Right kidney (tissue), 1 donor: ENCODE data around the gene DYNC1H1.
A peak's percentile ranks its signal among the peaks of the same experiment; 100 is the strongest.
"Not testable (repeated sequence)": the region's sequence is repeated elsewhere in the genome, so short reads cannot be mapped to it uniquely, and the experiment has no call there.

Experiments used
- DNase-seq: peaks from one replicate; pipeline ENCODE4 v3.0.0-alpha.2; 2016

Gene DYNC1H1

DNA sequence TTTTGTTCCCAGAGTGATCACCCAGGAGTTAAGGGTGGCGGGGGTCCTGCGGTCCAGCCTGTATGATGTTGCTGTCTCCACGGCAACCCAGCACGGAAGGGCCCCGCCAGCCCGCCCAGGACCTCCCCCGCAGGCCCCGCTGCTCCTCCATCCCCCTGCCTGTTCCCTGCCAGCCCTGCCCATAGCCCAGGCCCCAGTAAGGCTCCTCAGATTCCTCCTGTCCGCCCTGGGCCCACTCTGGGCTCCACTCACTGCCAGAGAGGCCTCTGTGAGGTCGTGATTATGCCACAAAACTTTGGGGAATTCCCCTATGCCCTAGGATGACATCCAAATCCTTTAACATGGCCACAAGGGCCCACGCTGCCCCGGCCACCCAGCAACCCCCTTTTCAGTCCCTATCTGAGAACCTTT is 101.7 kb downstream of the DYNC1H1 start:
- no peak for DNase-seq

DNA sequence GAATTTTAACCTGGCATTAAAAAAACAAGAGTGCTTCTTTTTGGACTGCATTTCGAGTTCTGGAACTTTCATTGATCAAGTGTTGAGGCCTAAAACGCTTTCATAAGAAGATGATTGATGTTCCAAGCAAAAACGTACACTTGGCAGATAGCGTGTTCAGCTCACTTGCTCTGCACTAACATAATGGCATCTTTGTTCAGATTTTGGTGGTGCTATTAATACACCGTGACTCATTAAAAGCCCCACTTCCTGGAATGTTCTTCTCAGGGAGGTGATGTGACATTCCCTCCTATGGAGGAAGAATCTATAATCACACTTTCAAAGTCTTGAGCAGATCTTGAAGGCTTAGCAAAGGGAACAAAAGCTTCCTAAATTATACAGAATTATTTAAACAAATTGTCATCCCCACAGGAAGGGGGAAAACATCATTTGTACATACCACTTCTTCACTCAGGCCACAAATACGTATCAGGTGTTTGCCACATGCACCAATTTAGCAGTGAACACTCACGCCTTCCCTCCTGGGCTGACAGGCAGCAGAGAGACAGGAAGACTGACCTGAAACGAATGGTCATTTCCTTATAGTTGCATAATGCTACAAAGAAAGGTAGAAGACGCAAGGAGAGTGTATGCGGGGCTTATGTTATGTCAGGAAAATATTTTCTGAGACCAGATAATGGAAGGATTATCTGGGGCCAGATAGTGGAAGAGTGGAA is 107.1 kb downstream of the DYNC1H1 start:
- no peak for DNase-seq

DNA sequence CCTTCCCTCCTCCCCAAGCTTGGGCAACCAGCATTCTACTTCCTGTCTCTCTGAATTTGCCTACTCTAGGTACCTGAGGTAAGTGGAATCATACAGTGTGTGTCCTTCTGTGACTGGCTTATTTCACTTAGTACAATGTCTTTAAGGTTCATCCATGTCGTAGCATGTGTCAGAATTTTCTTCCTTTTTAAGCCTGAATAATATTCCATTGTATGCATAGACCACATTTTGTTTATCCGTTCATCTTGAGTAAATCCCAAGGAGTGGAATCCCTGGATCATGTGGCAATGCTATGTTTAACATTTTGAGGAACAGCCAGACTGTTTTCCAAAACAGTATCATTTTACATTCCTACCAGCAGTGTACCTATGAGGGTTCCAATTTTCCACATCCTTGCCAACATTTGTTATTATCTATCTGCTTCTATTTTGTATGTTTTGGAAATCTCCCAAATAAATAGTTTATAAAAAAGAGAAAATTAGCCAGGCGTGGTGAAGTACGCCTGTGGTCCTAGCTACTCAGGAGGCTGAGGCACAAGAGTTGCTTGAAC is 110.1 kb downstream of the DYNC1H1 start:
- DNase-seq: no peak

- DNase-seq: no peak
Measured at GRCh38 chr14:102075155-102075554, 110.8 kb downstream of the DYNC1H1 start.

- DNase-seq: no peak
Measured at GRCh38 chr14:102077382-102077709, 113.0 kb downstream of the DYNC1H1 start.

DNA sequence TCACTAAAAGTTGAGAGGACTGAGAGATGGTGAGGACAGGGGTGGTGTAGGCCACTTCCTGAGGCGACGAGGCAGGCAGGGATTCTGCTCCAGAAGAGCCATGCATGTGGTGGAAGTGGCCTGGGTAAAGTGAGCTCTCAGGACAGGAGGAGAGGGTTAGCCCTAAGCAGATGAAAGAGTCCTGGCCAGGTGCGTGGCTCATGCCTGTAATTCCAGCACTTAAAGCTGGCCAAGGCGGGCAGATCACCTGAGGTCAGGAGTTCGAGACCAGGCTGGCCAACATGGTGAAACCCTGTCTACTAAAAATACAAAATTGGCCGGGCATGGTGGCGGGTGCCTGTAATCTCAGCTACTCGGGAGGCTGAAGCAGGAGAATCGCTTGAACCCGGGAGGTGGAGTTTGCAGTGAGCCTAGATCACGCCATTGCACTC is 114.0 kb downstream of the DYNC1H1 start:
- DNase-seq: not testable (repeated sequence)

GRCh38 chr14:102078831-102079699 is 114.7 kb downstream of the DYNC1H1 start:
- no peak for DNase-seq

DNA sequence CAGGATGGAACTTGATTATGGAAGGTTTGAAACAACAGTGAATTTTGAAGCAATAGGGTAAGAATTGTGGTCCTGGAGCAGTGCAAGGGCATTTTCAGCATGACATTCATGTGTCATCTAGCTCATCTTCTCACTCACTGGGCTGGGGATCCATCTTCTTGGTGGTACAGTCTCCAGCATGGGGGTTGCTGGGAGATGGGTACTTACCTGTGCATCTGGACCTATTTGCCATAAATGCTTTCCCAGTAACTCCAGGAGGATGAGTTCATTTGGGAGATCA is 115.3 kb downstream of the DYNC1H1 start:
- DNase-seq: no peak

- no peak for DNase-seq
Measured at GRCh38 chr14:102080183-102081080, 116.1 kb downstream of the DYNC1H1 start.

DNA sequence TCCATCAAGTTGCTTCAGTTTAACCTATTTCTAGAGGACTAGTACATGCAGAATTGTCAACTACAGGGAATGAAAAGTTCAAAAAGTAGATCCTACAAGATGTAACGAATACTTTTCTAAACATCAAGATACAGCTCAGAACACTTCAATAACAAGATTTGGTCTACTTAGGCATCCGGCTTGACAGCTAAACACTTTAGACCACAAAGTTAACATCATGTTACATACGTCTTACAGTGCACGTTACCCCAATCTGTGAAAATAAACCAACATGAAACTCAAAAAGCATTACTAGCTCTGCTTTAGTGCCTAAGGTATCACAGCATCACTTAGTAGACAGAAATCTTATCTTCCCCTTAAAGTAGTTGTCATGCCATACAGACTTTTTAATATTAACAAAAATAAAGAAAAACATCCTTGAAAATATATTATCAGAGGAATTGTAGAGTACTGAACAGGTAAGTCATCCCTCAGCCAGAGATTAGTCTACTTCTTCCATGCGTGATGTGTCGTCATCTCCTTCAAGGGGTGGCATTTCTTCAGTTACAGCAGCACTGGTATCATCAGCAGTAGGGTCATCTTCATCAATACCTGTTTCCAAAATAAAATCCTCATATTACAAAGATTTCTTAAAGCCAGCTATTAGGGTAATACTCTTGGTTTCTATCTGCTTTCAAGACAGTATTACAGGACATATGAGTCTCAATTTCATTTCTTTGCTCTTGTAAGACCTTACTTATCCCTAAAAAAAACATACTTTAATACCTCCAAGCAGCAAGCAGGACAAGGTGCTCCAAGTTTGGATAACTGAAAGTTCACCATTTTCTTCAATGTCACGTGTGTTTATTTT is 117.1 kb downstream of the DYNC1H1 start:
- DNase-seq: no peak

- DNase-seq: not testable (repeated sequence)
Measured at GRCh38 chr14:102084522-102084921, 120.1 kb downstream of the DYNC1H1 start.

DNA sequence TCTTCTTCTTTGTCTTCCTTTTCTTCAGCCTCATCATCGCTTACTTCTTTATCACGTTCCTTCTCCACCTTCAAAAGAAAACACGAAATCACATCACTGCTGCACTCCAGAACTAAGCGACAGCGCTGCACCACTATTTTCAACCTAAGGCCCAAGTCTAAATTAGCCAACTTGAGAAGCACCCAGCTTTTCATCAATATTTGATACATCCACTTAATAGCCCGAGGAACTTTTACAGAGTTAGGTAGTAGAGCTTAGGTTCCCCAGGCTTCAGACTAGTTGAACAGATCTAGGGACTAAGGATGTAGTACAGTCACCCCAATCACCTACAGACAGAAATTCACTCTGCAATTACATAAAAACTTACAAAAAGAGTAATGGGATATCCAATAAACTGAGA is 120.6 kb downstream of the DYNC1H1 start:
- DNase-seq: no peak

- DNase-seq: no peak
Measured at GRCh38 chr14:102085488-102085887, 121.1 kb downstream of the DYNC1H1 start.

GRCh38 chr14:102085948-102086708 is 121.8 kb downstream of the DYNC1H1 start:
- peak; percentile 57 for DNase-seq

DNA sequence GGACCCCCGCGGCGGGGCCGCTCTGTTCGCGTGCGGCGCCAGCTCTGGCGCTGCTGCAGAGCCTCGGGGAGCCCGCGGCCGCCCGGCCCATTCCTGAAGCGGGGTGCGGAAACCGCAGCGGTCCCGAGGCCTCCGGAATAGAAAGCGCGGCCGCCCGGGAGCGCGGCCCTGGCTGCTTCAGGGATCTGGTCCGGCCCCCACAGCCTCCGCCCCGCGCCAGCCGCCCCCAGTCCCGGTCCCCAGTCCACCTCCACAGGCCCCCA is 122.3 kb downstream of the DYNC1H1 start:
- no peak for DNase-seq

- peak; percentile 100 for DNase-seq
Measured at GRCh38 chr14:102086972-102087761, 122.8 kb downstream of the DYNC1H1 start, which contains the start of gene HSP90AA1. HSP90AA1 (minus strand) TSS chr14:102087044; CDS start chr14:102086378, 666 bp downstream.

DNA sequence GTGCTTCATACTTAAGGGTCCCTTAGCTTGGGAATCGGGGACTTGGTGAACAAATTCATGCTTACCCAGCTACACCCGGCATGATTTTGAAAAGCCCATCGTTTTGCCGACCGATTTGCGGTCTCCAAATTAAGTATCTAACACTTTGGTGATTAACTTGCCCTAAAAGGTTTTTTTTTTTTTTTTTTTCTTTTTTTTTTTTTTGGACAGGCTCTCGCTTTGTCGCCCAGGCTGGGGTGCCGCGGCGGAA is 123.3 kb downstream of the DYNC1H1 start:
- DNase-seq: no peak

- peak; percentile 83 for DNase-seq
Measured at GRCh38 chr14:102088012-102088792, 123.8 kb downstream of the DYNC1H1 start.

DNA sequence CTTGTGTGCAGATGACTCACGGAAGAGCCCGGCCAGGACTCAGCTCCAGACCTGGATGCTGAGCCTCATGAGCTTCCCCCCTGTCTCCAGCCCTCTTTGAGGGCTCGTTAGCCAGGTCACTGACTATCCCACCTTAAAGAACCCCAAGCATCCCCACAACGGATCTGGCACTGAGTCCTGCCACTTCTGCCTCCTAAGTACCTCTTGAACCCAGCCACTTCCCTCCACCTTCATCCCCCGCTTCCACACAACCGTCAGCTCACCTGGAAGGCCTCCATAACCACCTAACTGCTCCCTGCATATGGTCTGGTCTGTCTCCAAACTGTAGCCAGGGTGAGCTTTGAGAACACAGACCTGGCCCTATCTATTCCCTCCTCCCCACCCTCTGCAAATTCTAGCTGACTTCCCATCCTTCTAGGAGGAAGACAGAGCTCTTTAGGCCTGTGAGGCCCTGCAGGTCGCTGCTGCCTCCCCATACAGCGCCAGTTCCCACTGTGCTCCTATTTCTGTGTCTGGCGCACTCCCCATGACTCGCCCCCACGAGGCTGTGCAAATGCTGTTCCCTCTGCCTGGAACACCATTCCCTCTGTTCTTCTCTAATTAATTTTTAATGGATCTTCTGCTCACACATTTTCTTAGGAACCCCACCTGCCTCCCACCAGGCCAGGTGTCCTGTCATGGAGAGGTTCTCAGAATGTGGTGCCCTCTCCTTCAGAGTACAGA is 125.4 kb downstream of the DYNC1H1 start:
- DNase-seq: no peak
